WTC11 (cell line): ENCODE data around the gene ZMIZ1. TPM values are rescaled to one million over a fixed set of nuclear protein-coding genes. Genes with fewer than 3 reads are reported as not detected.
A peak's percentile ranks its signal among the peaks of the same experiment; 100 is the strongest.

Source experiments
- ATAC-seq: fragments of 200-7000 bp; cut with Tn5 transposase; 2 replicates; pipeline ENCODE4 v1.10.0; 2021; ENCODE audit warnings: mild to moderate bottlenecking, moderate library complexity
- CTCF ChIA-PET: fragments of 300-600 bp; sonication (Branson Sonifier 250); formaldehyde crosslinking; loops from one replicate; lab custom pipeline; 2021; ENCODE audit warnings: antibody characterized with exemption; lab: Charles Lee
- POLR2A ChIA-PET: fragments of 350-600 bp; sonication (Branson Sonifier 250); formaldehyde crosslinking; loops from one replicate; lab custom pipeline; 2021; ENCODE audit warnings: antibody characterized with exemption; lab: Charles Lee
- DNase-seq: peaks from one replicate; pipeline ENCODE4 v3.0.0; 2021; ENCODE audit warnings: low spot score
- H3K27ac Mint-ChIP-seq: 2 replicates; pipeline ENCODE4 v1.8.0; 2021; ENCODE audit warnings: mixed read lengths
- H3K27me3 Mint-ChIP-seq: 2 replicates; pipeline ENCODE4 v1.8.0; 2021; ENCODE audit warnings: low read depth, mild to moderate bottlenecking, moderate library complexity, mixed read lengths
- H3K36me3 Mint-ChIP-seq: 2 replicates; pipeline ENCODE4 v1.8.0; 2021; ENCODE audit warnings: mixed read lengths
- H3K4me1 Mint-ChIP-seq: 2 replicates; pipeline ENCODE4 v1.8.0; 2022; ENCODE audit warnings: mixed read lengths
- H3K4me3 Mint-ChIP-seq: 2 replicates; pipeline ENCODE4 v1.8.0; 2021; ENCODE audit warnings: mild to moderate bottlenecking, moderate library complexity, mixed read lengths
- H3K9me3 Mint-ChIP-seq: 2 replicates; pipeline ENCODE4 v1.8.0; 2021; ENCODE audit warnings: mixed read lengths
- ATF1 ChIP-seq: sonication (generic); formaldehyde crosslinking; IDR thresholded peaks from 2 replicates; pipeline ENCODE4 v1.8.1; 2023; ENCODE audit warnings: mild to moderate bottlenecking, moderate library complexity, missing genetic modification reagents
- ATF3 ChIP-seq: sonication (generic); formaldehyde crosslinking; conservative IDR thresholded peaks from 2 replicates; pipeline ENCODE4 v1.8.1; 2022; ENCODE audit warnings: mild to moderate bottlenecking, missing genetic modification reagents
- E2F1 ChIP-seq: sonication (generic); formaldehyde crosslinking; IDR thresholded peaks from 2 replicates; pipeline ENCODE4 v1.8.0; 2022; ENCODE audit warnings: mild to moderate bottlenecking, missing genetic modification reagents
- ELF4 ChIP-seq: sonication (generic); formaldehyde crosslinking; IDR thresholded peaks from 2 replicates; pipeline ENCODE4 v1.8.1; 2022; ENCODE audit warnings: low read depth, mild to moderate bottlenecking, moderate library complexity, missing genetic modification reagents
- EMX1 ChIP-seq: fragments of 250-450 bp; sonication (Bioruptor Pico); IDR thresholded peaks from 2 replicates; pipeline ENCODE4 v1.8.0; 2021; ENCODE audit warnings: mild to moderate bottlenecking
- ESRRA ChIP-seq: sonication (generic); formaldehyde crosslinking; IDR thresholded peaks from 2 replicates; pipeline ENCODE4 v1.8.1; 2022; ENCODE audit warnings: mild to moderate bottlenecking, missing genetic modification reagents, borderline replicate concordance
- JUN ChIP-seq: sonication (generic); formaldehyde crosslinking; IDR thresholded peaks from 2 replicates; pipeline ENCODE4 v1.8.0; 2023; ENCODE audit warnings: mild to moderate bottlenecking, missing genetic modification reagents
- NFE2L1 ChIP-seq: sonication (generic); formaldehyde crosslinking; IDR thresholded peaks from 2 replicates; pipeline ENCODE4 v1.8.1; 2023; ENCODE audit warnings: missing genetic modification reagents
- NR2C2 ChIP-seq: sonication (generic); formaldehyde crosslinking; IDR thresholded peaks from 2 replicates; pipeline ENCODE4 v1.8.0; 2022; ENCODE audit warnings: mild to moderate bottlenecking, missing genetic modification reagents
- NR3C1 ChIP-seq: sonication (generic); formaldehyde crosslinking; conservative IDR thresholded peaks from 2 replicates; pipeline ENCODE4 v1.8.1; 2023; ENCODE audit warnings: low read depth, mild to moderate bottlenecking, missing genetic modification reagents
- SMAD4 ChIP-seq: sonication (generic); formaldehyde crosslinking; IDR thresholded peaks from 2 replicates; pipeline ENCODE4 v1.8.0; 2022; ENCODE audit warnings: mild to moderate bottlenecking, missing genetic modification reagents
- SOX15 ChIP-seq: fragments of 250-450 bp; sonication (Bioruptor Pico); IDR thresholded peaks from 2 replicates; pipeline ENCODE4 v1.9.0; 2021; ENCODE audit warnings: mild to moderate bottlenecking
- STAT6 ChIP-seq: sonication (generic); formaldehyde crosslinking; conservative IDR thresholded peaks from 2 replicates; pipeline ENCODE4 v1.8.1; 2023; ENCODE audit warnings: mild to moderate bottlenecking, low read depth, missing genetic modification reagents, moderate library complexity
- TCF7 ChIP-seq: sonication (generic); formaldehyde crosslinking; IDR thresholded peaks from 2 replicates; pipeline ENCODE4 v1.8.0; 2022; ENCODE audit warnings: mild to moderate bottlenecking, low read depth, missing genetic modification reagents, moderate library complexity
- TEAD4 ChIP-seq: sonication (generic); formaldehyde crosslinking; IDR thresholded peaks from 2 replicates; pipeline ENCODE4 v1.8.0; 2022; ENCODE audit warnings: mild to moderate bottlenecking, missing genetic modification reagents
- ZNF219 ChIP-seq: sonication (generic); formaldehyde crosslinking; IDR thresholded peaks from 2 replicates; pipeline ENCODE4 v1.8.0; 2023; ENCODE audit warnings: missing genetic modification reagents, mild to moderate bottlenecking, borderline replicate concordance
- total RNA-seq: library from RNA; stranded (reverse); gene quantifications from 3 replicates; pipeline ENCODE4 v1.2.3, GENCODE V29; 2021
- TF ChIP-seq, protein P1 (sequence below): fragments of 250-450 bp; sonication (Bioruptor Pico); IDR thresholded peaks from 2 replicates; pipeline ENCODE4 v2.1.2; 2022; ENCODE audit warnings: mild to moderate bottlenecking, moderate library complexity
- TF ChIP-seq, protein P2 (sequence below): fragments of 250-450 bp; sonication (Bioruptor Pico); conservative IDR thresholded peaks from 2 replicates; pipeline ENCODE4 v1.9.0; 2021; ENCODE audit warnings: mild to moderate bottlenecking
- TF ChIP-seq, protein P3 (sequence below): sonication (generic); formaldehyde crosslinking; IDR thresholded peaks from 2 replicates; pipeline ENCODE4 v1.8.1; 2023; ENCODE audit warnings: mild to moderate bottlenecking, missing genetic modification reagents
- TF ChIP-seq, protein P4 (sequence below): fragments of 250-450 bp; sonication (Bioruptor Pico); IDR thresholded peaks from 2 replicates; pipeline ENCODE4 v1.9.0; 2021; ENCODE audit warnings: mild to moderate bottlenecking

Gene ZMIZ1
- total RNA-seq, 1 experiment from 2014 or later: 44.4 TPM

DNA sequence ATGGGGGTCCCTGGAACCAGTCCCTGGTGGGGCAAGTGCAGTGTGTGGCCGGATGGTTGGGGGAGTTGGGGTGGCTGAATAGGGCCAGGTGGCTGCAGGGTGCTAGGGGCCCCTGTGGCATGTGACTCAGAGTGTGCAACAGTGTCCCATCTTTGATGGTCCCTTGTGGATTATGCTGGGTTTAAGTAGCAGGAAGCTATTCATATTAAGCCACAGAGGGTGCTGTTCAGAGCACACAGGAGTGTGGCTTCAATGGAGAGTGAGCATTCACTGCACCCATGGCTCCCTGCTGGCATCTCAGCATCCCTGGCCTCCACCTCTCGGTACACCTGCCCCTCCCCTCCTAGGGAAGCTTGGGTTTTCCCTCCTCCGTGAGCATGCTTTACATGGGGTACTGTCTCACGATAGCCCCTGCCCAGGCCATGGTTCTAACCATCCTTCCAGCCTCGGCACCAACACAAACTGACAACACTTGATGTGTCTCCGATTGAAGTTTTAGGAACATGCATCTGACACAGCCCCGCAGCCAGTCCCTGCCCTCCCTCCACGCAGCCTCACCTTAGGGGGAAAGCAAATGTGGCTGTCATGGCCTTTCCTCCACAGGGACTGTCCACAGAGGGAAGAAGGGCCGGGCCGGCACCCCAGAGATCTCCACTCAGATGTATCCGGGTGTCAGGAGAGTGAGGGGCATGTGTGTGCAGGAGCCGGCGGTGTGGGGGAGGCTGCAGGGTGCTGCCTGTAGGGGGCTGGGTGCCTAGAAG lies 248.1 kb downstream of the ZMIZ1 start:
- H3K9me3 Mint-ChIP-seq: peaks cover 10% of the 10 kb centered on the region
- H3K27me3 Mint-ChIP-seq: no peaks in the 10 kb centered on the region; the same call in 1 of the 2 replicates
- TF ChIP-seq NFE2L1 (CRISPR knock-in tag): no peak
- no peak for TF ChIP-seq E2F1 (CRISPR knock-in tag)
- no peak for TF ChIP-seq STAT6 (CRISPR knock-in tag)
- no peak for TF ChIP-seq ZNF219
- TF ChIP-seq EMX1 (CRISPR knock-in tag): no peak
- no peak for TF ChIP-seq NR3C1 (CRISPR knock-in tag)
- no peak for TF ChIP-seq ESRRA
- TF ChIP-seq ELF4 (CRISPR knock-in tag): no peak
- no peak for TF ChIP-seq TCF7 (CRISPR knock-in tag)
- TF ChIP-seq, protein P1, sequence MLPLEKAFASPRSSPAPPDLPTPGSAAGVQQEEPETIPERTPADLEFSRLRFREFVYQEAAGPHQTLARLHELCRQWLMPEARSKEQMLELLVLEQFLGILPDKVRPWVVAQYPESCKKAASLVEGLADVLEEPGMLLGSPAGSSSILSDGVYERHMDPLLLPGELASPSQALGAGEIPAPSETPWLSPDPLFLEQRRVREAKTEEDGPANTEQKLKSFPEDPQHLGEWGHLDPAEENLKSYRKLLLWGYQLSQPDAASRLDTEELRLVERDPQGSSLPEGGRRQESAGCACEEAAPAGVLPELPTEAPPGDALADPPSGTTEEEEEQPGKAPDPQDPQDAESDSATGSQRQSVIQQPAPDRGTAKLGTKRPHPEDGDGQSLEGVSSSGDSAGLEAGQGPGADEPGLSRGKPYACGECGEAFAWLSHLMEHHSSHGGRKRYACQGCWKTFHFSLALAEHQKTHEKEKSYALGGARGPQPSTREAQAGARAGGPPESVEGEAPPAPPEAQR (CRISPR knock-in tag): no peak
- TF ChIP-seq TEAD4 (CRISPR knock-in tag): no peak
- peak; percentile 5 for ATAC-seq
- H3K4me1 Mint-ChIP-seq: peaks cover 25% of the 10 kb centered on the region
- no peak overlapping the region for H3K27ac Mint-ChIP-seq
- no peak overlapping the region for H3K4me3 Mint-ChIP-seq
- no peak for DNase-seq
- CTCF ChIA-PET: interaction anchor here (0.7 to 2.0 kb wide), 4 partner anchors 24 to 115 kb away, joined by 3 to 6 read pairs (median 5); partner anchors contain the start of gene PPIF
- POLR2A ChIA-PET: no interaction called here
- no peaks in the 10 kb centered on the region; the same call in 1 of the 2 replicates for H3K36me3 Mint-ChIP-seq

DNA sequence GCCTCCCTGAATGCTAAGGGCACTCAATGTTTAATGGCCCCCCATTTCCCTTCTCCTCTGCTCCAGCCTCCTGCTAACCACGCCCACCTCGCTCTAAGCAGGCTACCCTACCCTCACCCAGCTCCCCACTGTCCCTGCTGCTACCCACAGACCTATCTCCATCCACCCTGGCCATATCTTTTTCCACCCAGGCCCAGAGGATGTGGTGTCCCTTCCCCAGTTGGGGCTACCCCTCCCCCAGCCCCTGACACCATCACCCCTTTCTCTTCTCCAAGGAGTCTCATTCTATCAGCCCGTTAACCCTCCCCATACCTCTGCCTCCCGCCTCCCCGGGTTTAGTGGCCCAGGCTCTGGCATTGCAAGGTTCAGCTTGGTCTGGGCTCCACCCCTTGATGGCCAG lies 249.6 kb downstream of the ZMIZ1 start:
- POLR2A ChIA-PET: interaction anchor here (1.0 kb wide), 1 partner anchor 29 kb away, joined by 3 read pairs; the partner anchor contains the start of gene PPIF

More for the DNA sequence above, 249.6 kb downstream of the ZMIZ1 start:
- no peak overlapping the region for H3K4me3 Mint-ChIP-seq
- H3K36me3 Mint-ChIP-seq: no peaks in the 10 kb centered on the region; the same call in 1 of the 2 replicates
- DNase-seq (no peak), ATAC-seq (peak; percentile 8)
- CTCF ChIA-PET: interaction anchor here (0.6 to 2.0 kb wide), 5 partner anchors 26 to 149 kb away, joined by 3 to 6 read pairs (median 5); no protein-coding TSS in a partner anchor
- TF ChIP-seq ATF3 (no peak), SMAD4 (no peak), NR2C2 (CRISPR knock-in tag) (no peak), ATF1 (CRISPR knock-in tag) (no peak), SOX15 (CRISPR knock-in tag) (no peak), JUN (CRISPR knock-in tag) (no peak), TEAD4 (CRISPR knock-in tag) (no peak), ELF4 (CRISPR knock-in tag) (no peak)
- TF ChIP-seq, protein P2, sequence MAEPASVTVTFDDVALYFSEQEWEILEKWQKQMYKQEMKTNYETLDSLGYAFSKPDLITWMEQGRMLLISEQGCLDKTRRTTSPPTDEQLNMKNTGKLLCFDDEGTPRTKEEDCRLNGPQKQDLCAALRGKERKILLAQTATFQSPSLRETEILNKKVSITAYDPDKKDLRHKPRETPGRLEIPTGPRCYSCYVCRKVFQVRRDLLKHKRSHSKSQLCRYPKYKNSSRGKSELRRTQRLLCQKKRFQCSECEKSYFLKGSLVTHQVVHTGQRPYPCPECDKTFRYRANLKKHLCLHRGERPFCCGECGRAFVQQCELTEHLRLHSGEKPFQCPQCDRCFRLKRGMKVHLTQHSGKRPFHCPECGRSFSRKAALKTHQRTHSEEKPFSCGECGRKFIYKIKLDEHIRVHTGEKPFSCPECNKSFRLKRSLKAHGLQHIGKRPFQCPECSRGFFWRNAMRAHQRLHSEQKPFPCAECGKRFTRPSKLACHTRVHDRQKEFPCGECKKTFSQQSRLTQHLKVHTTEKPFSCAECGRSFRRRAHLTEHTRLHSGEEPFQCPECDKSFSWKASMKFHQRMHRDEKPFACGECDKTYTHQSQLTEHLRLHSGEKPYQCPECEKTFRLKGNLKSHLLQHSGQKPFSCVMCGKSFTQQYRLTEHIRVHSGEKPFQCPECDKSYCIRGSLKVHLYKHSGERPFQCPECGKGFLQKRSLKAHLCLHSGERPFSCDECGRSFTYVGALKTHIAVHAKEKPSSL (CRISPR knock-in tag): no peak
- TF ChIP-seq, protein P3, sequence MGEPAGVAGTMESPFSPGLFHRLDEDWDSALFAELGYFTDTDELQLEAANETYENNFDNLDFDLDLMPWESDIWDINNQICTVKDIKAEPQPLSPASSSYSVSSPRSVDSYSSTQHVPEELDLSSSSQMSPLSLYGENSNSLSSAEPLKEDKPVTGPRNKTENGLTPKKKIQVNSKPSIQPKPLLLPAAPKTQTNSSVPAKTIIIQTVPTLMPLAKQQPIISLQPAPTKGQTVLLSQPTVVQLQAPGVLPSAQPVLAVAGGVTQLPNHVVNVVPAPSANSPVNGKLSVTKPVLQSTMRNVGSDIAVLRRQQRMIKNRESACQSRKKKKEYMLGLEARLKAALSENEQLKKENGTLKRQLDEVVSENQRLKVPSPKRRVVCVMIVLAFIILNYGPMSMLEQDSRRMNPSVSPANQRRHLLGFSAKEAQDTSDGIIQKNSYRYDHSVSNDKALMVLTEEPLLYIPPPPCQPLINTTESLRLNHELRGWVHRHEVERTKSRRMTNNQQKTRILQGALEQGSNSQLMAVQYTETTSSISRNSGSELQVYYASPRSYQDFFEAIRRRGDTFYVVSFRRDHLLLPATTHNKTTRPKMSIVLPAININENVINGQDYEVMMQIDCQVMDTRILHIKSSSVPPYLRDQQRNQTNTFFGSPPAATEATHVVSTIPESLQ (CRISPR knock-in tag): no peak
- TF ChIP-seq, protein P4, sequence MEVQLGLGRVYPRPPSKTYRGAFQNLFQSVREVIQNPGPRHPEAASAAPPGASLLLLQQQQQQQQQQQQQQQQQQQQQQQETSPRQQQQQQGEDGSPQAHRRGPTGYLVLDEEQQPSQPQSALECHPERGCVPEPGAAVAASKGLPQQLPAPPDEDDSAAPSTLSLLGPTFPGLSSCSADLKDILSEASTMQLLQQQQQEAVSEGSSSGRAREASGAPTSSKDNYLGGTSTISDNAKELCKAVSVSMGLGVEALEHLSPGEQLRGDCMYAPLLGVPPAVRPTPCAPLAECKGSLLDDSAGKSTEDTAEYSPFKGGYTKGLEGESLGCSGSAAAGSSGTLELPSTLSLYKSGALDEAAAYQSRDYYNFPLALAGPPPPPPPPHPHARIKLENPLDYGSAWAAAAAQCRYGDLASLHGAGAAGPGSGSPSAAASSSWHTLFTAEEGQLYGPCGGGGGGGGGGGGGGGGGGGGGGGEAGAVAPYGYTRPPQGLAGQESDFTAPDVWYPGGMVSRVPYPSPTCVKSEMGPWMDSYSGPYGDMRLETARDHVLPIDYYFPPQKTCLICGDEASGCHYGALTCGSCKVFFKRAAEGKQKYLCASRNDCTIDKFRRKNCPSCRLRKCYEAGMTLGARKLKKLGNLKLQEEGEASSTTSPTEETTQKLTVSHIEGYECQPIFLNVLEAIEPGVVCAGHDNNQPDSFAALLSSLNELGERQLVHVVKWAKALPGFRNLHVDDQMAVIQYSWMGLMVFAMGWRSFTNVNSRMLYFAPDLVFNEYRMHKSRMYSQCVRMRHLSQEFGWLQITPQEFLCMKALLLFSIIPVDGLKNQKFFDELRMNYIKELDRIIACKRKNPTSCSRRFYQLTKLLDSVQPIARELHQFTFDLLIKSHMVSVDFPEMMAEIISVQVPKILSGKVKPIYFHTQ (CRISPR knock-in tag): no peak
- peaks cover 10% of the 10 kb centered on the region for H3K9me3 Mint-ChIP-seq
- H3K27me3 Mint-ChIP-seq: no peaks in the 10 kb centered on the region; the same call in 1 of the 2 replicates
- H3K4me1 Mint-ChIP-seq: peaks cover 25% of the 10 kb centered on the region
- H3K27ac Mint-ChIP-seq: no peak overlapping the region
